ENCODE data around the gene DMD.

DNA sequence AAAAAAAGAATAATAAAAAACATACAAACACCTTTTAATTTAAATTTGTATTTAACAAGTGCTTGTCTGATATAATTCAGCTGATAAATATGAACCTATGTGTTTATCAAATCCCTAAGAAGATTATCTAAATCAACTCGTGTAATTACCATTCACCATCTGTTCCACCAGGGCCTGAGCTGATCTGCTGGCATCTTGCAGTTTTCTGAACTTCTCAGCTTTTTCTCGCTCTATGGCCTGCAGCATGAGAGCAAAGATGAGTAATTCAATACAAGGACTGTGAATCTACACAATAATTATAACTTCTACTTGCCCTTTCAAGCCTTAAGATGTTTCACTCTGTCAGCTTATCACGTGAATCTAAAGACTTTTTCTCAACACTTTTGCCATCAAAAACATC lies 709.7 kb downstream of the DMD start:
- TF ChIP-seq, protein P1, sequence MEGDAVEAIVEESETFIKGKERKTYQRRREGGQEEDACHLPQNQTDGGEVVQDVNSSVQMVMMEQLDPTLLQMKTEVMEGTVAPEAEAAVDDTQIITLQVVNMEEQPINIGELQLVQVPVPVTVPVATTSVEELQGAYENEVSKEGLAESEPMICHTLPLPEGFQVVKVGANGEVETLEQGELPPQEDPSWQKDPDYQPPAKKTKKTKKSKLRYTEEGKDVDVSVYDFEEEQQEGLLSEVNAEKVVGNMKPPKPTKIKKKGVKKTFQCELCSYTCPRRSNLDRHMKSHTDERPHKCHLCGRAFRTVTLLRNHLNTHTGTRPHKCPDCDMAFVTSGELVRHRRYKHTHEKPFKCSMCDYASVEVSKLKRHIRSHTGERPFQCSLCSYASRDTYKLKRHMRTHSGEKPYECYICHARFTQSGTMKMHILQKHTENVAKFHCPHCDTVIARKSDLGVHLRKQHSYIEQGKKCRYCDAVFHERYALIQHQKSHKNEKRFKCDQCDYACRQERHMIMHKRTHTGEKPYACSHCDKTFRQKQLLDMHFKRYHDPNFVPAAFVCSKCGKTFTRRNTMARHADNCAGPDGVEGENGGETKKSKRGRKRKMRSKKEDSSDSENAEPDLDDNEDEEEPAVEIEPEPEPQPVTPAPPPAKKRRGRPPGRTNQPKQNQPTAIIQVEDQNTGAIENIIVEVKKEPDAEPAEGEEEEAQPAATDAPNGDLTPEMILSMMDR (IDR thresholded peaks at IDR 0.05): no peak
- TF ChIP-seq EP300 (IDR thresholded peaks at IDR 0.05) (no peak), POLR2A (IDR thresholded peaks at IDR 0.05) (no peak)

Measured in ovary (tissue), 3 donors.